IPS-11a (cell line): ENCODE data around the gene GLRX3.

Source experiments
- H3K4me3 ChIP-seq: one replicate; pipeline ENCODE4 v1.5.1; 2013; ENCODE audit warnings: low read depth, low read length, control low read depth

The GLRX3 gene

GRCh38 chr10:130203626-130204025, 67.4 kb downstream of the GLRX3 start:
- no peak overlapping the region for H3K4me3 ChIP-seq

GRCh38 chr10:130206216-130206737, 70.1 kb downstream of the GLRX3 start:
- H3K4me3 ChIP-seq: no peak overlapping the region

- no peak overlapping the region for H3K4me3 ChIP-seq
These were observed 71.0 kb downstream of the GLRX3 start for GRCh38 chr10:130207205-130207604.

GRCh38 chr10:130208807-130209206, 72.6 kb downstream of the GLRX3 start:
- no peak overlapping the region for H3K4me3 ChIP-seq

GRCh38 chr10:130212746-130213145, 76.6 kb downstream of the GLRX3 start:
- no peak overlapping the region for H3K4me3 ChIP-seq

GRCh38 chr10:130213286-130214080, 77.3 kb downstream of the GLRX3 start:
- H3K4me3 ChIP-seq: no peak overlapping the region

GRCh38 chr10:130214431-130214830, 78.2 kb downstream of the GLRX3 start:
- H3K4me3 ChIP-seq: no peak overlapping the region

- no peak overlapping the region for H3K4me3 ChIP-seq
These were observed 79.2 kb downstream of the GLRX3 start for GRCh38 chr10:130215151-130215930.

GRCh38 chr10:130215931-130216231, 79.7 kb downstream of the GLRX3 start:
- H3K4me3 ChIP-seq: no peak overlapping the region

- no peak overlapping the region for H3K4me3 ChIP-seq
These were observed 82.0 kb downstream of the GLRX3 start for GRCh38 chr10:130218181-130218641.

GRCh38 chr10:130218936-130219335, 82.7 kb downstream of the GLRX3 start:
- no peak overlapping the region for H3K4me3 ChIP-seq

- H3K4me3 ChIP-seq: no peak overlapping the region
These were observed 84.3 kb downstream of the GLRX3 start for GRCh38 chr10:130220251-130221185.

- H3K4me3 ChIP-seq: no peak overlapping the region
These were observed 85.5 kb downstream of the GLRX3 start for GRCh38 chr10:130221456-130222375.

GRCh38 chr10:130222381-130222780, 86.2 kb downstream of the GLRX3 start:
- H3K4me3 ChIP-seq: no peak overlapping the region

- no peak overlapping the region for H3K4me3 ChIP-seq
These were observed 88.0 kb downstream of the GLRX3 start for GRCh38 chr10:130224228-130224627.

- H3K4me3 ChIP-seq: no peak overlapping the region
These were observed 89.8 kb downstream of the GLRX3 start for GRCh38 chr10:130226012-130226411.

GRCh38 chr10:130227883-130228282, 91.7 kb downstream of the GLRX3 start:
- H3K4me3 ChIP-seq: no peak overlapping the region
